ENCODE results near the gene SLC16A1.

- TF ChIP-seq CTCF (IDR thresholded peaks at IDR 0.05) (no peak), EZH2phosphoT487 (IDR thresholded peaks at IDR 0.05) (no peak), EZH2 (IDR thresholded peaks at IDR 0.05) (no peak)
These were observed 5.1 kb upstream of the SLC16A1 start for GRCh38 chr1:112961072-112961471.
